Panc1 (cell line): ENCODE measurements around the gene GJA3.

ENCODE experiments used
- CTCF ChIP-seq: fragments of 450-650 bp; IDR thresholded peaks from 2 replicates; pipeline ENCODE4 v1.5.1; 2017; ENCODE audit warnings: mild to moderate bottlenecking
- POLR2AphosphoS5 ChIP-seq: IDR thresholded peaks from 2 replicates; pipeline ENCODE4 v1.6.1; 2012; ENCODE audit warnings: mild to moderate bottlenecking, low read depth, low read length, moderate library complexity
- REST ChIP-seq, 2 experiments: IDR thresholded peaks; 2 replicates each; pipeline ENCODE4 v1.6.1; 2011 to 2012; ENCODE audit warnings: low read depth in 2 of 2, control low read depth in 1 of 2, low read length in 1 of 2, mild to moderate bottlenecking in 1 of 2, moderate library complexity in 1 of 2; ENCODE audit not compliant: insufficient read depth in 1 of 2

GRCh38 chr13:20157151-20157796 is 3.6 kb downstream of the GJA3 start:
- no peak for TF ChIP-seq REST (IDR thresholded peaks at IDR 0.05; ENCODE audit: insufficient read depth in 1 of 2, low read depth in 2 of 2, low read length in 1 of 2)
- no peak for TF ChIP-seq CTCF
- no peak for TF ChIP-seq POLR2AphosphoS5
